NCI-H526 treated with DMSO at 0.1 percent for 48 hours (cell line): ENCODE results near the gene ZDHHC24.
"Not testable (repeated sequence)": the region's sequence is repeated elsewhere in the genome, so short reads cannot be mapped to it uniquely, and the experiment has no call there.

Experiments
- DNase-seq: peaks from one replicate; lab custom pipeline; 2025; lab: John Stamatoyannopoulos, UW

Gene ZDHHC24

GRCh38 chr11:66546368-66546965 is 619 bp upstream of the ZDHHC24 start, which contains the start of gene ACTN3:
TSS of gene ACTN3 (plus strand) at chr11:66546903. CDS start at chr11:66546938, 35 bp downstream.
- DNase-seq: no peak

GRCh38 chr11:66544952-66545351 is 896 bp downstream of the ZDHHC24 start:
- DNase-seq: not testable (repeated sequence)

GRCh38 chr11:66543263-66544107 is 2.4 kb downstream of the ZDHHC24 start:
- peak; percentile 24 for DNase-seq

DNA sequence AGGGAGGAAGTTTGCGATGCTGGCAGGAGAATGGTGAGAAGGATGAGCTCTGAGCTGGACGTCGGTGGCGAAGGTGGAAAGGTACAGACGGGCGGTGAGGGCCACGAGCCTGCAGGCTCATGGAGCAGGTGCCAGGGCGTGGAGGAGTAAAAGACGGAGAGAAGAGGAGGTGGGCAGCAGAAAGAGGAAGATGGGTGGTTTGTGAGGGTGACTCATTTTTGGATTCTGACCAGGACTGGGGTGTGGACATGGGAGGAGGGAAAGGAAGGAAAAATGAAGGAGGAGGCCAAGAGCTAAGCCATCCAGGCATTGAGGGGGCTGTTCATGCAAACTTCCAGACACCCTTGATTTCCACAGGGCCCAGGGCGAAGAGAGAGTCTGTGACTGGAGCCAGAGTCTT is 3.5 kb downstream of the ZDHHC24 start:
- no peak for DNase-seq

GRCh38 chr11:66541892-66542291 is 4.0 kb downstream of the ZDHHC24 start:
- no peak for DNase-seq

DNA sequence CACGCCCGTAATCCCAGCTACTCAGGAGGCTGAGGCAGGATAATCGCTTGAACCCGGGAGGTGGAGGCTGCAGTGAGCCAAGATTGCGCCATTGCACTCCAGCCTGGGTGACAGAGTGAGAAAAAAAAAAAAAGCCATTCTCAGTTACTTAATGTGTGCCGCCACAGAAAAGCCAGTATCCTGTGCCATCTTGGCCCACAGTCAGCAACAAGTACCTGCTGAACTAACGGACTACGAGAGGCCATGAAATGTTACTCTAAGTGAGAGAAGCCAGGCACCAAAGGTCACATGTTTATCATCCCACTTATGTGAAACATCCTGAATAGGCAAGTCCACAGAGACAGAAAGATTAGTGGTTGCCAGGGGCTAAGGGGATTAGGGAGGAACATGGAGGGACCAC is 5.2 kb downstream of the ZDHHC24 start:
- DNase-seq: not testable (repeated sequence)

GRCh38 chr11:66539870-66540213 is 6.0 kb downstream of the ZDHHC24 start:
- no peak for DNase-seq

DNA sequence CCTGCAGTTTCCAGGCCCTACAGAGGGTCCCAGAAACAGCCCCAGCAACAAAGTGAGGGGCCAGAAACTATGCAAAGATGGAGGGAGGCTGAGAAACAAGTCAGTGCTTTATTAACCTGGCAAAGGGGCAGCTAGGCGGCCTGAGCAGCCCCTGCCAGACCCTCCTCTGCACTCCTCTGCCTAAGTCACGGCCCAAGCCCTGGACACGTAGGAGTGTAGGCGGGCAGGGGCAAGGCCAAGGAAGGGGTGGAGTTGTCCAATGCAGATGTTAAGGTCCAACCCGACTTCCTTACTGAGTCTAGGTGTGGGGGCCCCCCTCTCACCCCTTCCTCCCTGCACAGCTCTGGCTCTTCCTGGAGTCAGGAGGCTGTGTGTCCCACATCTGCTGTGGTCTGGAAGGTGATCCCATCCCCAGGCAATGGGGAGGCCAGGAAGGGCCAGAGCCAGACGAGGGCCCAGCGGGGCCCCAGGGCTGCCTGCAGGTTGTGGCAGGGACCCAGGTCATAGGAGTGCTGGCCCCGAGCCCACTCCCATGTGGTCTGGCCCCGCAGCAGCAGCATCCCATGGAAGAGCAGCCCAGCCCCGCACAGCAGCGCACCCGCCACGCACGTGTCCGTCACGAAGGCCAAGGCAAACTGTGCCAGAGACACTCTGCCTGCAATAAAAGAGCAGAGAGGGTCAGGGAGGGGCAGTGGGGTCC is 6.5 kb downstream of the ZDHHC24 start:
- DNase-seq: no peak

DNA sequence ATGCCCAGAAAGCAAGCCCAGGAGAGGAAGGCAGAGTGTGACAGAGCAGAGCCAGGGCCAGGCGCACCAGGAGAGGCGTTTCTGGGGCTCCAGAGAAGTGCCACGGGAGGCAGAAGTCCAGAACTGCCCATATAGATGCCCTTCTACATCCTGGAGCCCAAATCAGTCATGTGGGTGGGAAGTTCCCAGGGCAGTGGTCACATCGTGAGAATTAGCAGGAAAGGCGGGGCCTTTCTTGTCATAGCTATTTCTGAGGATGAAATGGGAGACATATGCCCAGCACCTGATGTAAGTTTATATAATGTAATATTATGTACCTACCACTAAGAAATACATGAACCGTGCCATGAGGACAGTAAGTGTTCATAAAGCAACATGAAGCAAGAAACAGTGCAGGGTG is 13.1 kb downstream of the ZDHHC24 start:
- no peak for DNase-seq

DNA sequence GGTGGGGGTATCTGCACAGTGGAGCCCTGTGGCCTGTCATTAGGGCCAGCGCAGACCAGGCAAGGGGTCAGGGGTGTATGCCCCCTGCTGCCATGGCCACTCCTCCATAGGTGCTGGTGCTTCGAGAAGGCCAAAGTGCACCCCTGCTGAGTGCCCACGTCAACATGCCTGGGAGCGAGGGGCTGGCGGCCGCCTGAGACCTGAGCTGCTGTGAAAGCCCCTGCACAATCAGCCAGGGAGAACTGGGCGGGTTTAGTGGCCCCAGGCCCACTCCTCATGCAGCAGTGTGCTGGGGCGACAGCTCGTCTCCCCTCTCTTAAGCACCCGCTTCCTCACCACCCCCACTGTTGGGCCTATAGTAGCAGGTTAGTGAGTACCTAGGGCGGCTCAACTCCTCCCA is 14.0 kb downstream of the ZDHHC24 start:
- no peak for DNase-seq

- no peak for DNase-seq
Observed at GRCh38 chr11:66530927-66531709, 14.7 kb downstream of the ZDHHC24 start.

DNA sequence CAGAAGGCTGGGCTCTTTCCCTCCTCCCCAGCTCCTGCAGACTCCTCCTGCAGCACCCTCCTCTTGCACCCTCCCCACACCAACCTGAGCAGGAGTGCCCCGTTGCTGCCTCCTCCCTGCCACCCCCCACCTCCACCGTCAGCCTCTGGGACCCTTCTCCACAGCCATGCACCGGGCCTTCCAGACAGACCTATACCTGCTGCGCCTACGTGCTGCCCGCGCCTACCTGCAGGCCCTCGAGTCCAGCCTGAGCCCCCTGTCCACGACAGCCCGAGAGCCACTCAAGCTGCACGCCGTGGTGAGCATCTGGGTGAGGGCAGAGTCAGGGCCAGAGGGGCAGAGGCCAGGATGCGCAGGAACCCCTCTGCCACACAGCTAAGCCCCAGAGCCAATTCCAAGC is 16.2 kb downstream of the ZDHHC24 start:
- no peak for DNase-seq

GRCh38 chr11:66529069-66529468 is 16.8 kb downstream of the ZDHHC24 start:
- DNase-seq: no peak

DNA sequence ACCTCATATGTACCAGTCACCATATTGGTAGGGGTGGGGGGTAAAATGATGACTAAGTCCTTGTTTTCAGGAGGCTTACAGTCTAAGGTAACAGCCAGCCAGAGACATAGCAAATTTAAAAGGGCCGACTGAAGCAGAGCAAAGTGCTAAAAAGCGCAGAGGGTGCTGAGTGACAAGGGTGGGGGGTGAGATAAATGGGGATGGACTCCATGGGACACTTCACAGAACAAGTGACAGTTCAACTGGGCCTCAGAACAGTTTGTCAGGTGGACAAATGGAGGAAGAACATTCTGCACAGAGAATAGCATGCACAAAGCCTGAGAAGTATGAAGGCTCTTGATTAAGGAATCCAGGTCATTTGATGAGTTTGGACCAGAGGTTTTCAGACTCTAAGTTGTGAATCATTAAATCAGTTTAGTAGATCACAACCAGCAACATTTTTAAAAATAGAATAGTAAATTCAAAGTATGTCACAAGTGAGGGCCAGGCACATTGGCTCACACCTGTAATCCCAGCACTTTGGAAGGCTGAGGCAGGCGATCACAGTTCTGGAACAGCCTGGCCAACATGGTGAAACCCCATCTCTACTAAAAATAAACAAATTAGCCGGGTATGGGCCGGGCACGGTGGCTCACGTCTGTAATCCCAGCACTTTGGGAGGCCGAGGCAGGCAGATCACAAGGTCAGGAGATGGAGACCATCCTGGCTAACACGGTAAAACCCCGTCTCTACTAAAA is 21.4 kb downstream of the ZDHHC24 start:
- no peak for DNase-seq

- DNase-seq: no peak
Observed at GRCh38 chr11:66523611-66524010, 22.2 kb downstream of the ZDHHC24 start.

- DNase-seq: no peak
Observed at GRCh38 chr11:66510990-66511339, 34.9 kb downstream of the ZDHHC24 start.

DNA sequence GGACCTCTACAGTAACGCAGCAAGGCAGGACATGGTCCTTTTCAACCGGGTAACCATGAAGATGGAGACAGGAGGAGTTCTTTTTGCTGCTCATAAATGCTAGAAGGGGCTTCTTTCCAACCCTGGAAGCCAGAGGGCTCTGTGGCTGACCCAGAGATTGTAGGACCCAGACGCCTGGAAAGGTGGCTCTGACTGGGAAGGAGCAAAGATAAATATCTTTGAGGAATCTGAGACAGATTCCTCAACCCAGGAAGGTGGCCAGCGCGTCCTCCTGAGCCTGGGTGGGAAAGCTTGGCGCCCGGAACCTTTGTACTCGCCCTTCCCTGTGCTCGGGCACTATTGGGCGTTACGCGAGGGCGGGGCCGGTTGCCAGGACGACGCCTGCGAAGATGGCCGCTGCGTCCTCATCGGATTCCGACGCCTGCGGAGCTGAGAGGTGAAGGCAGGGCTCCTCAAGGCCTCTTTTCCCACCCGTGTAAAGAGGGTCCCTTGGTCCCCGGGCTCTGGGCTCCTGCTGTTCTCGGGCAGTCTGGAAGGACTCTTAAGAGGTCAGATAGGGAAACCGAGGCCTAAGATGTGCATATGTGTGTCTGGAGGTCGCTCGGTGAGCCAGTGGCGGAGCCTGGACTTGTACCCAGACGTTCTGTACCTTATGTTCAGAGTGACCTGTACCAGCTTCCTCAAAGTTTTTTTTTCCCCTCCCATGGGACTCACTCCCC is 35.4 kb downstream of the ZDHHC24 start, which contains the start of gene BBS1:
Gene BBS1 (plus strand): TSS at position 365 of the 719 bp plus-strand sequence. CDS start 25 bp downstream, at position 390.
- DNase-seq: peak; percentile 66

DNA sequence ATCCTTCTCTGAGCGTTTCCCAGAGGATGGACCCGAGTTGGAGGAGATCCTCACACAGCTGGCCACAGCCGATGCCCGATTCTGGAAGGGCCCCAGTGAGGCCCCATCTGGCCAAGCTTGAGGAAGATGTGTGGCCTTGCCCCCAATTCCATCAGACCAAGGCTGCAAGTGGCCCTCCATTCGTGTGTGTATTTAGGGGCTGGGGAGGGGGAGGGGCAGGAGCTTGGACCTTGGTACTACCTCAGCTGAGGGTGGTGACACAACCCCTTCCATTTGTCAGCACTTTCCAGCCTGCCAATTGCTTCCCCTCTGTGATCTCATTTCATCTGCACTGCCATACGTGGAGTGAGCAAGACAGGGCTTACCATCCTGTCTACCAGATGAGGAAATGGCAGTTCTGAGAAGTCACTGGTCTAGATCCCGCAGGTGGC is 36.7 kb downstream of the ZDHHC24 start:
- no peak for DNase-seq

GRCh38 chr11:66505276-66505816 is 40.5 kb downstream of the ZDHHC24 start:
- DNase-seq: no peak

DNA sequence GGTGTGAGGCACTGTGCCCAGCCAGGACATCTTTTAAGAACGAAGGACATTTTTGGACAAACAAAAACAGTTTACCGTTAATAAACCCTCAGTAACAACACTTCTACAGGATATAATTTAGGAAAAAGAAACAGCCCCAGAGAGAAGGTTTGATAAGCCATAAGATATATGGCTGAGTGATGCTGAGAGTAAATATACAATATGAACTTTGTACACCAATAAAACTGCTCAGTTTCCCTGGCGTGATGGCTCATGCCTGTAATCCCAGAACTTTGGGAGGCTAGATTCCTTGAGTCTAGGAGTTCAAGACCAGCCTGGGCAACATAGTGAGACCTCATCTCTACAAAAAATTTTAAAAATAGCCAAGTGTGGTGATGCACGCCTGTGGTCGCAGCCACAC is 47.3 kb downstream of the ZDHHC24 start:
- no peak for DNase-seq
